GM20431 (cell line): Measurements from ENCODE around the gene RAB14.
"Not testable (repeated sequence)": the region's sequence is repeated elsewhere in the genome, so short reads cannot be mapped to it uniquely, and the experiment has no call there.

Source experiments
- in situ Hi-C: fragments of 300-500 bp; cut with MseI, MboI; formaldehyde crosslinking; loops from one replicate; pipeline ENCODE4 v1.15.0; 2020; ENCODE audit warnings: low sequenced_read_pairs; ENCODE audit not compliant: unreplicated experiment

RAB14 gene

DNA sequence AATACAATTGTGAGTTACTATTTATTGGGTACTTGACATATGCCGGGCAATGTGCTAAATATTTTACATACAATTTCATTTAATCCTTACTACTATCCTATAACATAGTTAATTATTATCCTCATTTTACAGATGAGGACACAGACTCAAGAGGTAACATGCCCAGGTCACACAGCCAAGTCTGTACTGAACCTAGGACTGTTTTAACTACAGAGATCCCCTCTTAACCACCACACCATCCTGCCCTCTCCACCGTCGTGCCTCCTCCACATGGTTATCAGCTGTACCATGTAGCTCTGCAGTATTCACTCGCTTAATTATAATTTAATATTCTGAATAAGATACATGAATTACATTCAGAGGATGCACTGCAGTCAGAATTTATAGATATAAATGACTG is 5.3 kb downstream of the RAB14 start:
- in situ Hi-C loops = no loop called here

DNA sequence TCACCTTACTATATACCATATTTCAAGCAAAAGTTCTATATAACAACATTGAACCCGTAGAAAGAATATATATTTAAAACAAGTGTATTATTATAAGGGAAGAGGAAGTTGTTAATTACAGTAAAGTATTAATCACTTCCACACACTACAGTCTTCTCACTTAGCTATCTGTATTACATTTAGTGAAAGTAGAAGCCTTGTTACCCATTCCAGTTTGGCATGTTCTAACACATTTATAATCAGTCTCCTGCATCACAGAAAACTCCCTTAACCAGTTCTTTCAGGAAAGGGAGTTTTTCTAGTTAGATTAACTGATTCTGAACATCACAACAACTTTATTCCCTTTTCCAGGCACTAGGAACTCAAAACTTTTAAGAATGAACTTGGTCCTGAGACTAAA is 6.9 kb downstream of the RAB14 start:
- in situ Hi-C loops = no loop called here

DNA sequence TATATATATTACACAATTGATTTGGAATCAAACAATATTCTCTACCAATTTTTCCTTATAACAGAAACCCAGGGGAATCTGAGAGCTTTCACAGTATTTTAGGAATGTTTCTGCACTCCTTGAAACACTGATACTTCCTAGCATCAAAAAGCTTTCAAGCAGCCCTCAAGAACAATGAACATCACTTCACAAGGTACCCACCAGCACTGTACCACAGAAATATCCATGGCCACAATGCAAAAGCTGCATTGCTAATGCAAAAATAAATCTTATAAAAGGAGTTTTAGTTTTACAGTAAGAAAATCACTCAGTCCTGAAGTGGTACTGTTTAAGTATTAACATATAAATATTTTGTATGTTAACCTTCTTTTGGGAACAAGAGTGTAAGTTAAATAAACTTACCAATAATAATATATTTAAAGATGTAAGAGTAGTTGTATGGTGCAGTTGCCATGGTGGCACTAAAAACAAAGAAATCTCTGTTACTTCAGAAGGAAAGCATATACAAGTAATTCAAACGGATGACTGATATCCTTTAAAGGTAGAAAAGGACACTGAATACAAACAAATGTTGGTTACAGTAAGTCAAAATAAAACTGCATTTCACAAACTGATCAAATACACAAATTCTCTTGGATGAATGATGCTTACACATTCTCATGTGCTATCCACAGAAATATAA is 8.6 kb downstream of the RAB14 start:
- in situ Hi-C loops = no loop called here

DNA sequence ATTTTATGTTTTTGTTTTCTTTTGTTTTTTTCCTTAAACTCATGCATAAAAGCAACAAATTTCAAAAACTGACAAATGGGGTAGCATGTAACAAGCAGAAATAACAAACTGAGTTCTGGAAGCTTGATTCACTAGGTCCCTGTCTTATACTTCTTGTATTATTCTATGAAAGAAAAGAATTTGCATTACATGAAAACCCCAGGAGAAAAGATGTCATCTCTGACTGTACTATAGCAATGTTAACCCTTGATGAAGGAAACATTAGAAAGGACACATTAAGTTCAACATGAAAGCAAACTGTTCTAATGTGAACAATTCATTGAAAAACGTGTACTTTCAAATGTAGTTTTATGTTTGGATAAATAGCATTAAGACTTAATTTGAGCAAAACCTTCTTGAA is 9.2 kb downstream of the RAB14 start:
- in situ Hi-C loops = no loop called here

DNA sequence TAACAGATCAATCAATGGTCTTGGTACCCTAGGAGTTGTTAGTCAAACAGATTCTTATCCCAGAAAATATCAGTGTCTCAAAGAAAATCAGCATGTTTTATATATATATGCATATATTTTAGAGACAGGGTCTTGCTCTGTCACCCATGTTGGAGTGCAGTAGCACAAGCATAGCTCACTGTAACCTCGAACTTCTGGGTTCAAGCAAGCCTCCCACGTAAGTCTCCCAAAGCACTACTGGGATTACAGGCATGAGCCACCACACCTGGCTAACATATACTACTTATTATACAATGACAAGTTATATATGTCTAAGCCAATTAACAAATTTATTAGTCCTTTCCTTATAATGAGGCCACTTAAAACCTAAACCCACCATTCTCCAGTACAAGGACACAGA is 10.4 kb downstream of the RAB14 start:
- in situ Hi-C loops = no loop called here

DNA sequence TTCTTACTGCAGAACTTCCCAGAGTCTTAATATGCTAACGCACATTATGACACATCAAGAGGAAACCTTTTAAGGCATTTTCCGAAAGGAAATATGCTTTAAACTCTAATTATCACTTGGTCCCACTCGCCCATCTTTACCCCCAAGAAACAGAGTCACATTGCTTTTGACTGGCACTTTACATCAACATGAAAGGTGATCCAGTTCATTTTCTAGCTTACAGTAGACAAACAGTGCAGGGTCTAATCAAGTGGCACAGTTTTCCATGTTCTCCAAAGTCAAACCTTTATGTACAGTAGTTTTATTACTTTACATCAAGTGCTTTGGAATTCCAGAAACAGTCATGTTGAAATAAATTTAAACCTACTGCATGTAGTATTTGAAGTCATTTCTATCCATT is 12.0 kb downstream of the RAB14 start:
- in situ Hi-C loops = no loop called here

DNA sequence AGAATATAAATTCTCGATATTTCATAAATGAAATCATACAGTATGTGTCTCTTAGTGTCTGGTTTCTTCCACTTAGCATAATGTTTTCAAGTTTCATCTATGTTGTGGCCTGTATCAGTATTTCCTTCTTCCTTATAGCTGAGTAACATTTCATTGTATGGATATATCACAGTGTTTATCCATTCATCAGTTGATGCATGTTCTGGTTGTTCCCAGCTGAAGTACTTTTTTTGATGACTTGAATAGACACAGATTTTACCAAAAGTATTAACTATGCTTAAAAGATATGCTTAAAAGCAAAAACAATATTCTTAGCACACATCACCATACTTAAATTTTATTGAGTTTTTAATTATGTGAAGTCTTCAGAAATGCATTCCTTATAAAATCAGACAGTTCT is 12.7 kb downstream of the RAB14 start:
- in situ Hi-C loops = no loop called here

DNA sequence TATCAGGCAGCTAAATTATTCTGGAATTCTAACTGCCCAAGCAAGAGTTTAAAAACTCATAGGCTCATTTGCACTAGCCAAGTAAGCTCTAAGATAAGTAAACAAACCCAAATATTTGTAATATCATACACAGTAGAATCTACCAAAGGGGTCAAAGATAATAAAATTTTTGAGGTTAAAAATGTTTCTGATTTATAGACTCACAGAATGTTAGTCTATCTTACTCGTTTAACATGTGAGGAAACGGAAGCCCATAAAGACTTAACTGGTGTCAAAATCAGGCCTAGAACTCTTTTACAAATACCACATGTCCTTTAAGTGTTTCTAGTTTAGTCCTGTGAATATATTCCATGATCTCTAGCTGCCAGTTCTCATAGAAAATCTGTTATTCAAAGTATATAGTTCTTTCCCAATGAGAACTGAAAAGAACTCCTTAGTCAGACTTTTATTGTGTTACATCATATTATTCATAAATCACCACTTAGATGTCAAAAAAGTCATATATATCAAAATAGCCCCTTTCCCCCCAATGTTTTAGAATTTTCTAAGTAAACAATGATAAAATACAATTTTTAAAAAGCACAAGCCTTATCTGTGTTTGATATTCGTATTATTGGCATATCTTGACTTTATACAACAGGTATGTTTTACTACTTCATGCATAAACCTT is 13.9 kb downstream of the RAB14 start:
- in situ Hi-C loops = no loop called here

DNA sequence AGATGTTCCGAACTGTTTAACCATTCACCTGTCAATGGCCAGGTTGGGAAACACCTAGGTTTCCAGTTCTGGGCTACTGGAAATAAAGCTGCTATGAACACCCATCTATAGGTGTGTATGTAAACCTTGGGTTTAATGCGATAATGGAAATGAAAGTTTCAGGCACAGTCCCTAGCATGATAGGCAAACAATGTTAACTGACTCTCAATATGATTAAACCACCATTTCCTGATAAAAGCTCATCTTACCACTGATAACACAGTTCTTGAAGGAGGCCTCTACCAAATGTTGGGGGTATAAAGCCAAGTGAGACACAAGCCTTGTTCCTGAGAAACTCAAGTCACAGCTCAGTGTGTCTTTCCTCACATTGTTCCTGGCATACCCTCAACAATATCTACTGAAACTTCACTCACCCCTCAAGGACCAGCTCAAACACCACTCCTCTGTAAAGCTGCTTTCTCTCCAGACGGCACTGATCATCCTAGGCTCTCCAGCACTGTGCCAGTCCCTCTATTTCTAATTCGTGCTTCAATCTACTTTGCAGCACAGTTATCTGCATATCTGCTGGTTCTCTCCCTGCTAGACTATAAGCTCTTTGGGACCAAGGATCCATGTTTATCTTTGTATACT is 15.8 kb downstream of the RAB14 start:
- in situ Hi-C loops = no loop called here

DNA sequence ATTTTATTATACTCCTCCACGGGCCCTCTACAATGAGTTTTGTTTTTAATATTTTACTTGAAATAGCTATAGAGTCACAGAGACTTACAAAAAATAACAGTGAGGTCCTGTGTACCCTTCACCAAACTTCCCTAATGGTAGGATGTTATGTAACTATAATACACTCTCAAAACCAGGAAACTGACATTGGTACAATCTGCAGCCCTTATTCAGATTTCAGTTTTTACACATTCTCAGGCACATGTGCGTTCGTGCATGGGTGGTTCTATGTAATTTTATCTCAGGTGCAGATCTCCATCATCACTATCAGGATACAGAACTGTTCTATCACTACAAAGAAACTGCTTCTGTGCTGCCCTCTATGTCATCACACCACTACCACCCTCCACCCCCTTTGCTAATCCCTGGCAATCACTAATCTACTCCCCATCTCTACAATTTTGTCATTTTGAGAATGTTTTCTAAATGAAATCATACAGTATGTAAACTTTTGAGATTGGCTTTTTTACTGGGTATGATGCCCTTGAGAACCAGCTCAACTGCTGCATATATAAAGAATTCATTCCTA is 16.4 kb downstream of the RAB14 start:
- in situ Hi-C loops = no loop called here

DNA sequence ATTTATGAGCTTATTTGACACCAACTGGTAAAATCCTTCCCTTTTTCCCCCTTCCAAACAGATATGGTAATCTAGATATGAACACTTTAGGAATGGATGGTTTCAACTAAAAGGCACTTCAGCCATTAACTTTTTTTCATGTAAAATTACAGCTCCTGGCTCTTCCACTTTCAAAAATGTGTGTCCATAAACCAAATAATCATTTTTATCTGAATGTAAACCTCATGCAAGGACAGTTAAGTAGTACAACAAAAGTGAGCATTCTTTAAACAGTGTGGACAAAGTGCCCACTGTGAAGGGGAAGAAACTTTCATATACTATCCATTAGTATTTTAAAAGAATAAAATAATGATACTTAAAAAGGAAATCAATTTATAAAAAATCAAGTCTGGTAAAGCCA is 17.2 kb downstream of the RAB14 start:
- in situ Hi-C loops = no loop called here

DNA sequence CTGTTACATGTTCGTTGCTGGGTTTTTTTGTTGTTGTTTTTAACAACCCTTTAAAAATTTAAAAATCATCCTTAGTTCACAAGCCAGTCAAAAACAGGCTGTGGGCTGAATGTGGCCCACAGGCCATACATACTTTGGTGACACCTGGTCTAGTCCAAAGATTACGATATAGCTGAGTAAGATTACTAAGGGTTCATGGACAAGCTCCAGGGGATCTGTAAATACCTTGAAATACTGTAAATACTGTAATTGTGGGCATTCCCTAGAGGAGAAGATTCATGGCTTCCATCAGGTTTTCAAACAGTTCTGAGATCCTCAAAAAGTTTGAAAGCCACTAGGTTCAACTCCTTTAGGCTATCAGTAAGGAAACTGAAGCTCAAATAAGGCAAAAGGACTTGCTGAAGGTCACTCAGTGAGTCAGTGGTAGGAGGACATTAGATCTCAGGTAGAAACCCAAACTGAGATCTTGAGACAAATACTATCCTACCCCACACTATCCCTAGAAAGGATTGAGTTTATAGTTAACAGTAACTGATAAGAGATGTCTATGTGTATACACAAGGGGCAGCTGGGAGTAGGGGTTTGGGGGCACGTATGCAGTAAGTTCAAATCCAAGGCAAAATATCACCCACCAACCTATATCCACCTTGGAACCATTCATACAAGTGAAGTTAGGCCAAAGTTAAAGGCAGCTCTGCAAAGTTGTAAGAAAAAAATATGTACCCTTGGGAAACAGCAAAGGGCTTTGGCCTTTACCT is 17.8 kb downstream of the RAB14 start:
- in situ Hi-C loops = no loop called here

DNA sequence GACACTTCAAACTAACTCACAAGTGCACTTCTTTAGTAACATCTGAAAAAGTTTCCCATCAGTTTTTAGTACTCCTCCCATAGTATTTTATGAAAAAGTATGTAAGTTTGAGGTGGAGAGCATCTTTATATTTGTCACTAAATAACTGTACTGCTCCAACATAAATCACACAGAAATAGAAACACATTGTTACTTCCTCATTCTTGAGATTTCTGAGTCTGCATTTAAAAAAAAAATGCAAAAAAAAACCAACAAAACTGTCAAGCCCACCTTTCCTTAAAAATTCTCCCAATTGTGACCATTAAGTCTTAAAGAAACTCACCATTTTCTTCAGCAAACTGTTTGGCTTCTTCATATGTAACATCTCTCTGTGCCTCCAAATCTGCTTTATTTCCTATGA is 18.7 kb downstream of the RAB14 start:
- in situ Hi-C loops = no loop called here

DNA sequence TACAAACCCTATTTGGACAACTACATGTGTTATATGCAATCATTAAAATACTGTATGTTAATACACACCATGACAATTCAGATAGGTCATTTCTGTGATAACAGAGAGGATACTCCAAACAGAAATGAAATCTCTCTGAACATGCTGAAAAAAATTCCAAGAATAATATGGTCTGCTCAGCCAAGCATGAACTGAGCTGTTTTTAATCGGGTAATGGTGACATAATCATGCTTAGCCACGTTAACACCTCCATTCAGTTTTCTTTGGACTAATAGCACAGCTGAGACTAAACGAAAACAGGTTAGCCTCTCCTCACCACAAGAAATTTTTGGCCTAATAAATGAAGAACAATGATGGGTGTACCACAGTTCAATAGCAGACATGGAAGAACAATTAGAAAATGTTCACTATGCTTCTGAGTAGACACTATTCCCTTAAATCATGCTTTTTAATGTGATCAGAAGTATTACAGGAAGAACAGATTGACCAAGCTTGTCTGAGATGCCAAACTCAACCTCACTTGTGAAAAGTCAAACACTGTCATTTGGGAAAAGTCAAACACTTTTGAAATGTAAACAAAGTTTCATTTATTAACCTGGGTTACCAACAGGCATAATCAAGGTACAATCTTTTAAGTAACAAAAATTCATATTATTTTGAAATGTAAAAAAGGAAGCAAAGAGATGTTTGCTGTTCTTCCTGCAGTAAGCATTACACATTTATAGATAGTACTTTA is 19.4 kb downstream of the RAB14 start:
- in situ Hi-C loops = no loop called here

DNA sequence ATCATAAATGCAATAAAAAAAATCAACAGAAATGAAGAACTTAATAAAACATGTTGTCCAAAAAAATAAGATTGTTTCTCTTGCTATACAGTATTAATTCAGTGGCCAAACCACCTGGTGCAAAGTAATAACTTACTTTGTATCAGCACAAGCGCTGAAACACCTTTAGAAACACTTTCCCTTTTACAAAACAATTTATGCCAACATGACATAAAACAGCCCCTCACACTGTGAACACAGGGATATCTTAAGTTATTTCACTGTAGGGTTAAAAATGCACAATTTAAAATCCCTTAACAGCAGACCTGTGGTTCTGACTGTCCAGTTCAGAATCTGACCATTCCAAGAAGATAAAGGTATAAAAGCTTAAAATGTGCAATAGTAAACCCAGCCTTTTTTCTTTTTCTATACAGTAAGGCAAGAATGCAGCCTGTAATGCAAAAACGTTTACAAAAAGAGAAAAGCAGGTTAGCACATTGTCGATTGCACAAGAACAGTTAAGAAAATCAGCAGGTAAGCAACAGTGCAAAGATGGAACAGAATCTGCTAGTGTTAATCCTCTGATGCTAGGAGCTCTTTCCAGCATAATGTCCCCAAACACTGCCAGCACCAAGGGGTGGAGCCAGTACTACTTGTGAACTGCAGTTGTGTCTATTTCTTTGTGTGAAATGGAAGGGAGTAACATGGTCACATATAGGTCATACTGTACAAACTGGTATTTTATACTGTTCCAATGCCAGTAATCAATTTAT is 21.6 kb downstream of the RAB14 start:
- in situ Hi-C loops = no loop called here

DNA sequence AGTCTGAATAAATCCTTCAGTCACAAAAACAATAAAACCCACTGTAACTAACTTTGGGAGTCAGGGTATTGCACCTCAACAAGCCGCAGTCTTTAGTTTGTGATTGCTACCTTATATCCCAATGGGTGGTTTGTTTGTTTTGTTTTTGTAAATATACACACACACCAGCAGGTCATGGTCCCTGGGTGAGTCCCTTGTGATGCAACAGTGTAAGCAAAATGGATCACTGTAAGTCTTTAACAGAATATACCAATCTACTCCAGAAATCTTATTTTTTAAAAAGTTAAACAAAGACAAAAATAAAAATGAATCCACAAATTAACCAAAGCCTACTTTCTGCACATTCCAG is 22.3 kb downstream of the RAB14 start:
- in situ Hi-C loops = not testable (repeated sequence)

DNA sequence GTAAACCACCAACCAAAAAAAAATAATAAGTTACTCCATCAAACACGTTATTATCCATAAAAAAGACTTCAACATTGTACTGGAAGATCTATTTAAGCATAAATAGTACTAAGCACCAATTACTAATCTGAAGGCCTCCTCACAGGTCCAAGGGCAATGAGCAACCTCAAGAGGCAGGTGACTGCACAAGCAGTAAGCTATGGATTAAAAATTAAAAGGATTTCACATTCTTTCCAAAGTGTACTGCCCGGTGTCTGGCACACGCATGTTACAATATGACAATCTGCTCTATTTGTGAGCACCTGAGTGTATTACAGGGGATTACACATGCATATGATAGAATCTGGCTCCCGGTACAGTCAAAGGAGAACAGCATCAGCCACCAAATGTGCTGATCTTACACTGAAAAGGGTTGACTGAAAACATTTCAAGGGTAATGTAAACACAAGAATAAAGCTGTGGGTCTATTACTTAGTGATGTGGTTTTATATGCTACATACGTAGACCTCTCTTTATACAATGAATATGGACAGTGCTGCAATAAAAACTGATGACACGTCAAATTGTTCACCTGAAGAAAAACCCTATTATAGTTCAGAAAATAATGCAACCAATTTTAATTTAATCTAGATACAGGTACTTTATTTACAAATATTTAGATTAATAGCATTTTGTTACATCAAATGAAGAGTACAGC is 22.8 kb downstream of the RAB14 start:
- in situ Hi-C loops = no loop called here

DNA sequence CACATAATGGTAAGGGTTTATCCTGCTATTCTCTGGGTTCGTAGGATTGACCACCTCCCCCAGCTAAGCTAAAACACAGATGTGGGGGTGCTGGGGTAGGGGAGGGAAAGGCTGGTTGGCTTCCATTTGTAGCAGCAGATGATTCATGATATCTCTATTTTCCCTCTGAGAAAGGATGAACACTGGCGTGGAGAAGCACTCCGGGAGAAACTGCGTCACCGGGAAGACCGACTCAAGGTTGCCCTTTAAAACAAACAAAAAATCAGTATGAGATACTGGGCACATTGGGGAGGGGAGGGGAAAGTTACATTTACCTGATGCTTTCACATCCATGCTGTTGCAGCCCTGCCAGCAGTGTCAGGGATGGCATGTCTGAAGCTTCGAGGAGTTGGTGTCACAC is 28.2 kb downstream of the RAB14 start:
- in situ Hi-C loops = no loop called here
